Neural cell (in vitro differentiated cells): ENCODE data around the gene PUSL1. TPM values are rescaled to one million over a fixed set of nuclear protein-coding genes. Genes with fewer than 3 reads are reported as not detected.

Source experiments
- H2AFZ ChIP-seq: fragments of 200-600, 300-800 bp; sonication (generic), shearing (Covaris generic); 2 replicates; pipeline ENCODE4 v1.6.0; 2014; ENCODE audit warnings: low read depth, mild to moderate bottlenecking, antibody characterized with exemption, low read length, moderate library complexity
- H3F3A ChIP-seq: fragments of 200-600 bp; shearing (Covaris generic); 2 replicates; pipeline ENCODE4 v1.6.1; 2016; ENCODE audit warnings: mild to moderate bottlenecking, moderate library complexity, mixed read lengths, antibody characterized with exemption, low read length; ENCODE audit not compliant: insufficient read depth, poor library complexity, severe bottlenecking
- H3K27ac ChIP-seq: fragments of 200-600, 300-800 bp; sonication (generic), shearing (Covaris generic); 2 replicates; pipeline ENCODE4 v1.5.1; 2014; ENCODE audit warnings: mild to moderate bottlenecking, low read length, moderate library complexity
- H3K27me3 ChIP-seq: fragments of 300-800, 200-600 bp; sonication (generic), shearing (Covaris generic); 2 replicates; pipeline ENCODE4 v1.6.0; 2014; ENCODE audit warnings: mild to moderate bottlenecking, low read depth, low read length, moderate library complexity; ENCODE audit not compliant: insufficient read depth
- H3K36me3 ChIP-seq: fragments of 300-800, 200-600 bp; sonication (generic), shearing (Covaris generic); 2 replicates; pipeline ENCODE4 v1.5.1; 2014; ENCODE audit warnings: mild to moderate bottlenecking, antibody characterized with exemption, low read length, moderate library complexity; ENCODE audit not compliant: insufficient read depth
- H3K4me2 ChIP-seq: fragments of 300-800, 200-600 bp; sonication (generic), shearing (Covaris generic); 2 replicates; pipeline ENCODE4 v1.6.0; 2014; ENCODE audit warnings: mild to moderate bottlenecking, low read length
- H3K4me3 ChIP-seq: fragments of 300-800, 200-600 bp; sonication (generic), shearing (Covaris generic); 2 replicates; pipeline ENCODE4 v1.5.1; 2014; ENCODE audit warnings: mild to moderate bottlenecking, low read length, moderate library complexity
- H3K79me2 ChIP-seq: fragments of 200-600 bp; shearing (Covaris generic); replicated peaks from 2 replicates; pipeline ENCODE4 v1.6.0; 2014; ENCODE audit warnings: mild to moderate bottlenecking, low read length, moderate library complexity; ENCODE audit not compliant: insufficient read depth
- H3K9ac ChIP-seq: fragments of 300-800, 200-600 bp; sonication (generic), shearing (Covaris generic); 2 replicates; pipeline ENCODE4 v1.6.1; 2016; ENCODE audit warnings: mild to moderate bottlenecking, low read length, mixed read lengths
- H3K9me2 ChIP-seq: fragments of 200-600 bp; shearing (Covaris generic); 2 replicates; pipeline ENCODE4 v1.6.1; 2016; ENCODE audit warnings: mild to moderate bottlenecking, low read length, mixed read lengths; ENCODE audit not compliant: insufficient read depth
- H3K9me3 ChIP-seq: fragments of 200-600, 300-800 bp; sonication (generic), shearing (Covaris generic); 2 replicates; pipeline ENCODE4 v1.6.1; 2016; ENCODE audit warnings: mild to moderate bottlenecking, mixed run types, low read length, moderate library complexity, mixed read lengths
- H4K20me1 ChIP-seq: fragments of 200-600 bp; shearing (Covaris generic); 2 replicates; pipeline ENCODE4 v1.6.1; 2016; ENCODE audit warnings: mild to moderate bottlenecking, mixed run types; ENCODE audit not compliant: insufficient read depth
- CTCF ChIP-seq: fragments of 450-650 bp; IDR thresholded peaks from 2 replicates; pipeline ENCODE4 v1.5.1; 2014; ENCODE audit warnings: antibody characterized with exemption, mild to moderate bottlenecking, moderate library complexity; ENCODE audit not compliant: poor library complexity, severe bottlenecking
- EP300 ChIP-seq: fragments of 450-650 bp; conservative IDR thresholded peaks from 2 replicates; pipeline ENCODE4 v1.6.1; 2014; ENCODE audit warnings: antibody characterized with exemption, mild to moderate bottlenecking, moderate library complexity; ENCODE audit not compliant: poor library complexity, severe bottlenecking
- EZH2 ChIP-seq: fragments of 200-600, 300-800 bp; shearing (Covaris generic), sonication (generic); IDR thresholded peaks from 2 replicates; pipeline ENCODE4 v1.6.1; 2014; ENCODE audit warnings: antibody characterized with exemption, low read length, borderline replicate concordance, mild to moderate bottlenecking; ENCODE audit not compliant: insufficient read depth, poor library complexity, severe bottlenecking
- MXI1 ChIP-seq: fragments of 450-650 bp; conservative IDR thresholded peaks from 2 replicates; pipeline ENCODE4 v1.6.1; 2014; ENCODE audit warnings: antibody characterized with exemption, mild to moderate bottlenecking; ENCODE audit not compliant: poor library complexity, severe bottlenecking
- POLR2AphosphoS5 ChIP-seq: IDR thresholded peaks from 2 replicates; pipeline ENCODE4 v1.6.1; 2012
- RAD21 ChIP-seq: fragments of 450-650 bp; conservative IDR thresholded peaks from 2 replicates; pipeline ENCODE4 v1.6.1; 2014; ENCODE audit warnings: antibody characterized with exemption, mild to moderate bottlenecking, moderate library complexity
- REST ChIP-seq: IDR thresholded peaks from 2 replicates; pipeline ENCODE4 v1.6.1; 2012; ENCODE audit warnings: borderline replicate concordance
- SMC3 ChIP-seq: fragments of 450-650 bp; conservative IDR thresholded peaks from 2 replicates; pipeline ENCODE4 v1.6.1; 2014; ENCODE audit warnings: antibody characterized with exemption, mild to moderate bottlenecking, moderate library complexity; ENCODE audit not compliant: poor library complexity
- TAF1 ChIP-seq: IDR thresholded peaks from 2 replicates; pipeline ENCODE4 v1.6.1; 2012; ENCODE audit warnings: low read depth
- polyA plus RNA-seq: library from polyadenylated mRNA; depleted of rRNA; stranded (reverse); fragments of >200 nt; gene quantifications from 2 replicates; pipeline ENCODE4 v1.2.3, GENCODE V29; 2014

PUSL1 gene
- polyA plus RNA-seq, 1 donor from 2014 or later: 25.0 TPM

- Histone ChIP-seq H4K20me1 (no peaks in the 10 kb centered on the region), H3K36me3 (no peaks in the 10 kb centered on the region)
- no peak for TF ChIP-seq EZH2
- no peak for TF ChIP-seq REST
- TF ChIP-seq TAF1: no peak
- no peak for TF ChIP-seq SMC3
- no peak for TF ChIP-seq POLR2AphosphoS5
Observed at GRCh38 chr1:1260843-1261560, 47.4 kb upstream of the PUSL1 start.

GRCh38 chr1:1262071-1262470 is 46.3 kb upstream of the PUSL1 start:
- no peaks in the 10 kb centered on the region for H3K9me2 ChIP-seq

More at GRCh38 chr1:1260843-1261560, 47.4 kb upstream of the PUSL1 start:
- Histone ChIP-seq H3K9me2 (no peaks in the 10 kb centered on the region), H2AFZ (no peak overlapping the region), H3K4me3 (no peak overlapping the region), H3K27ac (no peak overlapping the region), H3K9me3 (no peaks in the 10 kb centered on the region), H3K27me3 (no peaks in the 10 kb centered on the region), H3K79me2 (no peaks in the 10 kb centered on the region), H3F3A (no peaks in the 10 kb centered on the region), H3K9ac (no peak overlapping the region), H3K4me2 (no peak overlapping the region)

More at GRCh38 chr1:1262071-1262470, 46.3 kb upstream of the PUSL1 start:
- H3K9me3 ChIP-seq: no peaks in the 10 kb centered on the region
- TF ChIP-seq MXI1 (no peak), SMC3 (no peak), EZH2 (no peak), EP300 (no peak), CTCF (no peak), RAD21 (no peak), REST (no peak), TAF1 (no peak), POLR2AphosphoS5 (no peak)
- no peaks in the 10 kb centered on the region for H3K79me2 ChIP-seq
- no peak overlapping the region for H3K4me3 ChIP-seq
- H4K20me1 ChIP-seq: no peaks in the 10 kb centered on the region
- H3K27ac ChIP-seq: no peak overlapping the region
- no peaks in the 10 kb centered on the region for H3K27me3 ChIP-seq
- H3K36me3 ChIP-seq: no peaks in the 10 kb centered on the region
- no peak overlapping the region for H3K9ac ChIP-seq
- H3F3A ChIP-seq: no peaks in the 10 kb centered on the region
- H2AFZ ChIP-seq: no peak overlapping the region
- no peak overlapping the region for H3K4me2 ChIP-seq
